SW 1271 (cell line): ENCODE data around the gene CANT1.

Experiments
- DNase-seq, 2 experiments: peaks; one replicate each; lab custom pipeline; 2025; lab: John Stamatoyannopoulos, UW

The CANT1 gene

GRCh38 chr17:79009397-79010303 is at the start of gene CANT1:
Gene CANT1, minus strand, starts transcription at chr17:79009764. Its CDS starts 12,142 bp downstream, at chr17:78997622.
- DNase-seq: peak; percentile 69 to 74

GRCh38 chr17:79057737-79058385 is 48.3 kb upstream of the CANT1 start:
- no peak for DNase-seq

GRCh38 chr17:79055197-79055596 is 45.6 kb upstream of the CANT1 start:
- DNase-seq: no peak

- DNase-seq: peak in 1 of 2 experiments; percentile 4
Observed at GRCh38 chr17:79054200-79054960, 44.8 kb upstream of the CANT1 start.

- peak in 1 of 2 experiments; percentile 45 for DNase-seq
Observed at GRCh38 chr17:79053251-79053925, 43.8 kb upstream of the CANT1 start.

GRCh38 chr17:79052131-79052530 is 42.6 kb upstream of the CANT1 start:
- DNase-seq: no peak

- DNase-seq: no peak
Observed at GRCh38 chr17:79051306-79051705, 41.7 kb upstream of the CANT1 start.

- no peak for DNase-seq
Observed at GRCh38 chr17:79050551-79050950, 41.0 kb upstream of the CANT1 start.

- no peak for DNase-seq
Observed at GRCh38 chr17:79049821-79050220, 40.3 kb upstream of the CANT1 start.

GRCh38 chr17:79048826-79049755 is 39.5 kb upstream of the CANT1 start:
- no peak for DNase-seq

- no peak for DNase-seq
Observed at GRCh38 chr17:79047923-79048825, 38.6 kb upstream of the CANT1 start.

- DNase-seq: no peak
Observed at GRCh38 chr17:79047291-79047920, 37.8 kb upstream of the CANT1 start.

- no peak for DNase-seq
Observed at GRCh38 chr17:79046916-79047280, 37.3 kb upstream of the CANT1 start.

GRCh38 chr17:79046197-79046915 is 36.8 kb upstream of the CANT1 start:
- no peak for DNase-seq

GRCh38 chr17:79045842-79046196 is 36.3 kb upstream of the CANT1 start:
- DNase-seq: peak in 1 of 2 experiments; percentile 44

- DNase-seq: no peak
Observed at GRCh38 chr17:79045001-79045729, 35.6 kb upstream of the CANT1 start.

GRCh38 chr17:79044462-79044861 is 34.9 kb upstream of the CANT1 start:
- no peak for DNase-seq

GRCh38 chr17:79043931-79044320 is 34.4 kb upstream of the CANT1 start:
- DNase-seq: no peak
